ENCODE data around the gene B3GALNT2. TPM values are rescaled to one million over a fixed set of nuclear protein-coding genes. Genes with fewer than 3 reads are reported as not detected.

The B3GALNT2 gene
- total and polyA plus RNA-seq, 2 of the 8 experiments (the other 6 are each of a cell fraction or from before 2014, with no cell fraction given), result 15.4 to 39.4 TPM

GRCh38 chr1:235448616-235449015 is 55.6 kb downstream of the B3GALNT2 start:
- no peaks in the 10 kb centered on the region for H3K79me2 ChIP-seq (ENCODE audit: control insufficient read depth in 1 of 2, insufficient read depth in 2 of 2, low read length in 2 of 2)
- 98% methylated on average over 7 of the region's 7 CpGs; no CpG with 5 or more reads in 1 of the 2 experiments for WGBS, 2 experiments (ENCODE audit: extremely low coverage in 1 of 2, insufficient coverage in 1 of 2, insufficient read length in 1 of 2, insufficient replicate concordance in 2 of 2, low coverage in 1 of 2, low lambda C conversion rate in 2 of 2, missing lambda C conversion rate in 1 of 2)
- no peak overlapping the region for H4K5ac ChIP-seq (ENCODE audit: insufficient read length, low read depth, low read length)
- H3K4me2 ChIP-seq (ENCODE audit: insufficient read depth in 1 of 2, low read depth in 2 of 2, low read length in 2 of 2), result no peak overlapping the region
- no peak overlapping the region for H3K14ac ChIP-seq (ENCODE audit: insufficient read length)
- no peak overlapping the region for H4K91ac ChIP-seq (replicated peaks; ENCODE audit: insufficient read length, low read length)
- no peak for DNase-seq (ENCODE audit: low read depth in 1 of 2, low spot score in 2 of 2)
- H3K4me1 ChIP-seq (replicated peaks in 1 of 4; ENCODE audit: control insufficient read depth in 3 of 4, insufficient read depth in 4 of 4, low read length in 3 of 4), result no peaks in the 10 kb centered on the region
- no peak overlapping the region for H2AK5ac ChIP-seq (ENCODE audit: low read depth, low read length)
- POLR2A ChIA-PET (ENCODE audit: partially characterized antibody), result no interaction called here
- H3K18ac ChIP-seq (ENCODE audit: extremely low read depth, low read length), result no peak overlapping the region
- no peaks in the 10 kb centered on the region for H3K27me3 ChIP-seq (replicated peaks in 1 of 4; ENCODE audit: control insufficient read depth in 3 of 4, extremely low read depth in 1 of 4, insufficient read depth in 3 of 4, low read length in 3 of 4)
- no peak overlapping the region for H3K9ac ChIP-seq (replicated peaks in 1 of 4; ENCODE audit: extremely low read depth in 1 of 4, low read depth in 3 of 4, low read length in 3 of 4)
- no peak overlapping the region for H3K4ac ChIP-seq (replicated peaks; ENCODE audit: insufficient read length, low read depth, low read length)
- CTCF ChIA-PET (ENCODE audit: partially characterized antibody), result no interaction called here
- H3K23ac ChIP-seq (ENCODE audit: insufficient read length), result no peak overlapping the region
- TF ChIP-seq RBBP5 (IDR thresholded peaks at IDR 0.05; ENCODE audit: borderline replicate concordance, low read depth, low read length) (no peak), HDAC6 (IDR thresholded peaks at IDR 0.05; ENCODE audit: low read depth, low read length) (no peak), EGR1 (IDR thresholded peaks at IDR 0.05; ENCODE audit: borderline replicate concordance, low read depth, low read length) (no peak), SIRT6 (IDR thresholded peaks at IDR 0.05; ENCODE audit: low read length) (no peak), TAF7 (optimal IDR thresholded peaks at IDR 0.05; ENCODE audit: borderline replicate concordance, low read depth, low read length) (no peak), TBP (IDR thresholded peaks at IDR 0.05; ENCODE audit: low read depth, low read length) (no peak), RXRA (IDR thresholded peaks at IDR 0.05; ENCODE audit: insufficient read depth, low read depth, low read length) (no peak), YY1 (IDR thresholded peaks at IDR 0.05; ENCODE audit: low read depth, low read length) (no peak), ATF3 (IDR thresholded peaks at IDR 0.05; ENCODE audit: insufficient read depth, low read depth, low read length) (no peak), CTCF (IDR thresholded peaks at IDR 0.05; ENCODE audit: control extremely low read depth in 1 of 3, insufficient read depth in 1 of 3, low read depth in 1 of 3, low read length in 3 of 3) (no peak)
- H2BK20ac ChIP-seq (ENCODE audit: low read length), result no peak overlapping the region
- H3K79me1 ChIP-seq (ENCODE audit: low read depth, low read length), result no peaks in the 10 kb centered on the region
- H2AFZ ChIP-seq (ENCODE audit: low read length), result no peak overlapping the region
- no peaks in the 10 kb centered on the region for H3K9me3 ChIP-seq (ENCODE audit: insufficient read depth in 2 of 2, low read depth in 1 of 2, low read length in 1 of 2)
- peaks cover 0 to 3% of the 10 kb centered on the region in 2 experiments for H4K20me1 ChIP-seq (replicated peaks in 1 of 2; ENCODE audit: control insufficient read depth in 1 of 2, insufficient read depth in 2 of 2, low read length in 2 of 2)
- H3K56ac ChIP-seq (replicated peaks; ENCODE audit: insufficient read length, low read depth, low read length), result no peak overlapping the region
- H3K4me3 ChIP-seq (ENCODE audit: extremely low read depth in 1 of 4, insufficient read depth in 2 of 4, low read depth in 3 of 4, low read length in 4 of 4), result no peak overlapping the region
- no peak overlapping the region for H2BK120ac ChIP-seq (replicated peaks; ENCODE audit: low read depth, low read length)
- H3K23me2 ChIP-seq (ENCODE audit: low read depth, low read length), result no peaks in the 10 kb centered on the region
- no peak overlapping the region for H2BK15ac ChIP-seq (ENCODE audit: low read length)
- FAIRE-seq, result no peak
- H4K8ac ChIP-seq (ENCODE audit: extremely low read depth, insufficient read depth, low read length), result no peak overlapping the region
- H2BK12ac ChIP-seq (ENCODE audit: low read depth, low read length), result no peak overlapping the region
- H2BK5ac ChIP-seq (ENCODE audit: low read depth, low read length), result no peak overlapping the region
- H3K36me3 ChIP-seq (ENCODE audit: control insufficient read depth in 2 of 4, insufficient read depth in 4 of 4, low read length in 3 of 4), result peaks cover 8 to 68% (median 49%) of the 10 kb centered on the region in 4 experiments
- no peak overlapping the region for H3K27ac ChIP-seq (ENCODE audit: low read depth, low read length)

Data from H1 (cell line).